Caco-2 (cell line): Measurements from ENCODE around the gene CRYZ. TPM values are rescaled to one million over a fixed set of nuclear protein-coding genes. Genes with fewer than 3 reads are reported as not detected.

Experiments
- BruUV-seq: library from RNA; stranded (reverse); fragments of 400-500 nt; replicated peaks from 2 replicates; lab custom pipeline; 2021; lab: Mats Ljungman, UMichigan
- CTCF ChIA-PET: fragments of 300-600 bp; sonication (Branson Sonifier 250); formaldehyde crosslinking; loops from one replicate; lab custom pipeline; 2022; ENCODE audit warnings: antibody characterized with exemption; lab: Charles Lee
- POLR2A ChIA-PET: fragments of 300-600 bp; sonication (Branson Sonifier 250); formaldehyde crosslinking; loops from one replicate; lab custom pipeline; 2022; ENCODE audit warnings: antibody characterized with exemption; lab: Charles Lee
- DNase-seq, 2 experiments: peaks; one replicate each; pipeline versions ENCODE4 v3.0.0 to v3.0.0-alpha.2; 2020 to 2022
- H3K27me3 ChIP-seq: replicated peaks from 2 replicates; pipeline ENCODE4 v1.6.0; 2011; ENCODE audit warnings: low read length; ENCODE audit not compliant: control insufficient read depth, insufficient read depth
- H3K36me3 ChIP-seq: 2 replicates; pipeline ENCODE4 v1.5.1; 2011; ENCODE audit warnings: low read length; ENCODE audit not compliant: control insufficient read depth, insufficient read depth
- H3K4me1 ChIP-seq: fragments of 250-450 bp; sonication (Bioruptor Pico); 2 replicates; pipeline ENCODE4 v1.5.1; 2020; ENCODE audit warnings: mild to moderate bottlenecking
- H3K4me3 ChIP-seq: 2 replicates; pipeline ENCODE4 v1.5.1; 2011; ENCODE audit warnings: low read depth, mild to moderate bottlenecking, control low read depth, low read length
- H3K9me3 ChIP-seq: fragments of 250-450 bp; sonication (Bioruptor Pico); 2 replicates; pipeline ENCODE4 v1.5.1; 2020; ENCODE audit warnings: mild to moderate bottlenecking, moderate library complexity
- H3K27ac Mint-ChIP-seq: one replicate; pipeline ENCODE4 v1.8.0; 2022; ENCODE audit warnings: mixed read lengths; ENCODE audit not compliant: unreplicated experiment
- H3K27me3 Mint-ChIP-seq: one replicate; pipeline ENCODE4 v1.8.0; 2022; ENCODE audit warnings: mixed read lengths; ENCODE audit not compliant: insufficient read depth, unreplicated experiment
- H3K36me3 Mint-ChIP-seq: one replicate; pipeline ENCODE4 v1.8.0; 2022; ENCODE audit warnings: mild to moderate bottlenecking, mixed read lengths; ENCODE audit not compliant: insufficient read depth, unreplicated experiment
- H3K4me1 Mint-ChIP-seq: one replicate; pipeline ENCODE4 v1.8.0; 2022; ENCODE audit warnings: low read depth, mixed read lengths; ENCODE audit not compliant: unreplicated experiment
- H3K4me3 Mint-ChIP-seq: one replicate; pipeline ENCODE4 v1.8.0; 2022; ENCODE audit warnings: mild to moderate bottlenecking, moderate library complexity, mixed read lengths; ENCODE audit not compliant: unreplicated experiment
- H3K9me3 Mint-ChIP-seq: one replicate; pipeline ENCODE4 v1.8.0; 2022; ENCODE audit warnings: mixed read lengths; ENCODE audit not compliant: unreplicated experiment
- intact Hi-C: fragments of 100-400 bp; cut with micrococcal nuclease; formaldehyde crosslinking; loops from one replicate; pipeline ENCODE4 v1.10.0; 2022; ENCODE audit not compliant: unreplicated experiment
- total RNA-seq: library from RNA; stranded (reverse); gene quantifications from 2 replicates; pipeline ENCODE4 v1.2.3, GENCODE V29; 2022
- TF ChIP-seq, protein P1 (sequence below), 2 experiments: fragments of 200-600 bp in 1 of 2; IDR thresholded peaks; 1 replicate in 1 of 2; 2 replicates in 1 of 2; pipeline versions ENCODE4 v1.5.1 to v1.8.0; 2011 to 2022; ENCODE audit warnings: antibody characterized with exemption in 1 of 2, control low read depth in 1 of 2, inconsistent platforms in 1 of 2, low read depth in 1 of 2, low read length in 1 of 2, mild to moderate bottlenecking in 1 of 2, moderate library complexity in 1 of 2; ENCODE audit not compliant: insufficient read depth in 1 of 2, severe bottlenecking in 1 of 2, unreplicated experiment in 1 of 2

The CRYZ gene
- total RNA-seq, 1 experiment from 2014 or later = 54.3 TPM

DNA sequence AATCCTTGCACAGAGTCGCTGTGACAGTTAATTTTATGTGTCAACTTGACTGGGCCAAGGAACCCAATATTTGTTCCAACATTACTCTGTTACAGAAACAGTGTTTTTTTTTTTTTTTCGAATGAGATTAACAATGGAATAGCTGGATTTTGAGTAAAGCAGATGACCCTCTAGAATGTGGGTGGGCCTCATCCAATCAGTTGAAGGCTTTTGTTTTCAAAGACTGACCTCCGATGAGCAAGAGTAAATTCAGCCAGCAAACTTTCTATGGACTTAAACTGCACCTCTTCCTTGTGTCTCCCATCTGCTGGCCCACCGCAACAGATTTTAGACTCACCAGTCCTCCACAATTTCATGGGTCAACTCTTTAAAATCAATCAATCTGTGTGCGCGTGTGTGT, 17.0 kb downstream of the CRYZ start:
- no peaks in the 10 kb centered on the region; the same call in 1 of the 2 replicates for H3K36me3 ChIP-seq
- TF ChIP-seq, protein P1, sequence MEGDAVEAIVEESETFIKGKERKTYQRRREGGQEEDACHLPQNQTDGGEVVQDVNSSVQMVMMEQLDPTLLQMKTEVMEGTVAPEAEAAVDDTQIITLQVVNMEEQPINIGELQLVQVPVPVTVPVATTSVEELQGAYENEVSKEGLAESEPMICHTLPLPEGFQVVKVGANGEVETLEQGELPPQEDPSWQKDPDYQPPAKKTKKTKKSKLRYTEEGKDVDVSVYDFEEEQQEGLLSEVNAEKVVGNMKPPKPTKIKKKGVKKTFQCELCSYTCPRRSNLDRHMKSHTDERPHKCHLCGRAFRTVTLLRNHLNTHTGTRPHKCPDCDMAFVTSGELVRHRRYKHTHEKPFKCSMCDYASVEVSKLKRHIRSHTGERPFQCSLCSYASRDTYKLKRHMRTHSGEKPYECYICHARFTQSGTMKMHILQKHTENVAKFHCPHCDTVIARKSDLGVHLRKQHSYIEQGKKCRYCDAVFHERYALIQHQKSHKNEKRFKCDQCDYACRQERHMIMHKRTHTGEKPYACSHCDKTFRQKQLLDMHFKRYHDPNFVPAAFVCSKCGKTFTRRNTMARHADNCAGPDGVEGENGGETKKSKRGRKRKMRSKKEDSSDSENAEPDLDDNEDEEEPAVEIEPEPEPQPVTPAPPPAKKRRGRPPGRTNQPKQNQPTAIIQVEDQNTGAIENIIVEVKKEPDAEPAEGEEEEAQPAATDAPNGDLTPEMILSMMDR (IDR thresholded peaks at IDR 0.05; ENCODE audit: insufficient read depth in 1 of 2, low read depth in 1 of 2, low read length in 1 of 2, severe bottlenecking in 1 of 2, unreplicated experiment in 1 of 2) = no peak
- no peaks in the 10 kb centered on the region for H3K4me1 Mint-ChIP-seq
- H3K27ac Mint-ChIP-seq = no peak overlapping the region
- ChIA-PET CTCF (no interaction called here), POLR2A (no interaction called here)
- H3K27me3 Mint-ChIP-seq = no peaks in the 10 kb centered on the region
- no peaks in the 10 kb centered on the region for H3K27me3 ChIP-seq
- no peaks in the 10 kb centered on the region for H3K9me3 ChIP-seq
- intact Hi-C loops = no loop called here
- H3K4me1 ChIP-seq = no peaks in the 10 kb centered on the region; the same call in 1 of the 2 replicates
- no peaks in the 10 kb centered on the region for H3K9me3 Mint-ChIP-seq
- H3K36me3 Mint-ChIP-seq = peaks cover 19% of the 10 kb centered on the region
- no peak overlapping the region for H3K4me3 Mint-ChIP-seq
- no TSS peak for BruUV-seq
- no peak overlapping the region for H3K4me3 ChIP-seq
- DNase-seq = no peak

DNA sequence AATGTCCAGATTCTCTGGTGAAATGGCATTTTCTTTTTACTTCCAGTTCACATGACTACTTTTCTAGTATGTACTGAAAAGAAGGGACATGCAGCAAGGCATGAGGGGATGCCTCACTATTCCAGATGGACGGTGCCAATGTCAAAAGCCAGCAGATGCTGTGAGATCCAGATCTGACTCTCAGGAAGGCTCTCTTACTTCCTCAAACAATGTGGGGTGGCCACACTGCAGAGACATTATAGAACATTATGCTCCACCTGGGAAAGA, 17.7 kb downstream of the CRYZ start:
- Histone ChIP-seq H3K36me3 (no peaks in the 10 kb centered on the region; the same call in 1 of the 2 replicates), H3K9me3 (no peaks in the 10 kb centered on the region), H3K27me3 (no peaks in the 10 kb centered on the region), H3K4me1 (no peaks in the 10 kb centered on the region; the same call in 1 of the 2 replicates), H3K4me3 (no peak overlapping the region)
- no peak overlapping the region for H3K27ac Mint-ChIP-seq
- no TSS peak for BruUV-seq
- H3K4me1 Mint-ChIP-seq = no peaks in the 10 kb centered on the region
- no peak for DNase-seq
- TF ChIP-seq, protein P1 (IDR thresholded peaks at IDR 0.05; ENCODE audit: insufficient read depth in 1 of 2, low read depth in 1 of 2, low read length in 1 of 2, severe bottlenecking in 1 of 2, unreplicated experiment in 1 of 2) = no peak
- no peaks in the 10 kb centered on the region for H3K27me3 Mint-ChIP-seq
- intact Hi-C loops = no loop called here
- peaks cover 16% of the 10 kb centered on the region for H3K36me3 Mint-ChIP-seq
- CTCF ChIA-PET = no interaction called here
- H3K9me3 Mint-ChIP-seq = no peaks in the 10 kb centered on the region
- POLR2A ChIA-PET = no interaction called here
- no peak overlapping the region for H3K4me3 Mint-ChIP-seq

DNA sequence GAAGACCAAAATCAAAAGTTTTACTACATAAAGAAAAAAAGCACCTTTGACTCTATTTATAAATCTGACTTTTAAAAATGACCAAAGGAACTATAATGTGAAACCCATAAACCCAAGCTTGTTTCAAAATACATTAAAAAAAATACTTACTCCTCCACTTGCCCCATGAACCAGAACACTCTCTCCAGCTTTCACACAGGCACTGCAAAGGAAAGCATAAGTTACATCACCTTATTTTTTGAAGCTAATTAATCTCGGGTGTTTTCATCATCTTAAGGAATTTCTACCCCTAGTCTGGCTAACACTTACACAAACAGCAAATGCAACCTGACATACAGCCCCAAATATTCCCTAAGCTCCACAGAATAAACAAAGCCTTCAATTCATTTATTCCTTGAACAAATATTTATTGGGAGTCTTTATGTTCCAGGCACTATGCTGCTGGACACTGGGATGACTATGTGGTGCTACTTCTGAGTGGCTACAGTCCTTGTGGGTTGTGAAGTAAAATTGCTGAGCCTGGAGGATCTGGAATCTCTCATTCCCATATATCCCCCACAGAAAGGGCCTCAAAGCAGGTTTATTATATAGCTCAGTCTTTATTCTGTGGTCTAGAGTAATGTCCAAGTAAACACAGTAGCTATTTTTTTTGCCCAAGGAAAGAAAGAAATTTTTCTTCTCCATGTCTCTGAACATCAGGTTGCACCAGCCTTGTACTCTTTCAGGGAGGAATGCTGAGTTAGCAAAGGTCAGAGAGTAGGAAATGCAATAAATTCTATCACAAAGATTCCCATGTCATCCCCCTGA, 18.2 kb downstream of the CRYZ start:
- Histone ChIP-seq H3K27me3 (no peaks in the 10 kb centered on the region), H3K4me3 (no peak overlapping the region), H3K9me3 (no peaks in the 10 kb centered on the region), H3K4me1 (no peaks in the 10 kb centered on the region; the same call in 1 of the 2 replicates), H3K36me3 (no peaks in the 10 kb centered on the region; the same call in 1 of the 2 replicates)
- no peak overlapping the region for H3K4me3 Mint-ChIP-seq
- no peak for DNase-seq
- no TSS peak for BruUV-seq
- no peak overlapping the region for H3K27ac Mint-ChIP-seq
- intact Hi-C loops = no loop called here
- ChIA-PET POLR2A (no interaction called here), CTCF (no interaction called here)
- H3K4me1 Mint-ChIP-seq = no peaks in the 10 kb centered on the region
- H3K27me3 Mint-ChIP-seq = no peaks in the 10 kb centered on the region
- peaks cover 12% of the 10 kb centered on the region for H3K36me3 Mint-ChIP-seq
- TF ChIP-seq, protein P1 (IDR thresholded peaks at IDR 0.05; ENCODE audit: insufficient read depth in 1 of 2, low read depth in 1 of 2, low read length in 1 of 2, severe bottlenecking in 1 of 2, unreplicated experiment in 1 of 2) = no peak
- no peaks in the 10 kb centered on the region for H3K9me3 Mint-ChIP-seq
